Astrocyte (in vitro differentiated cells and primary cell): ENCODE measurements around the gene DIAPH2.

Experiments
- CTCF ChIP-seq: IDR thresholded peaks from 2 replicates; pipeline ENCODE4 v1.5.1; 2011; ENCODE audit warnings: low read depth, mild to moderate bottlenecking, inconsistent platforms, low read length, moderate library complexity; ENCODE audit not compliant: insufficient read depth
- EZH2 ChIP-seq: IDR thresholded peaks from 2 replicates; pipeline ENCODE4 v1.6.1; 2012; ENCODE audit warnings: mild to moderate bottlenecking, low read length, inconsistent platforms; ENCODE audit not compliant: insufficient read depth

- TF ChIP-seq CTCF, result no peak
- TF ChIP-seq EZH2, result no peak
These were observed 136.3 kb downstream of the DIAPH2 start for GRCh38 chrX:96820935-96821334.
